WTC11 (cell line): Measurements from ENCODE around the gene NT5C1B. TPM values are rescaled to one million over a fixed set of nuclear protein-coding genes. Genes with fewer than 3 reads are reported as not detected.

Experiments used
- ATAC-seq: fragments of 200-7000 bp; cut with Tn5 transposase; 2 replicates; pipeline ENCODE4 v1.10.0; 2021; ENCODE audit warnings: mild to moderate bottlenecking, moderate library complexity
- CTCF ChIA-PET: fragments of 300-600 bp; sonication (Branson Sonifier 250); formaldehyde crosslinking; loops from one replicate; lab custom pipeline; 2021; ENCODE audit warnings: antibody characterized with exemption; lab: Charles Lee
- POLR2A ChIA-PET: fragments of 350-600 bp; sonication (Branson Sonifier 250); formaldehyde crosslinking; loops from one replicate; lab custom pipeline; 2021; ENCODE audit warnings: antibody characterized with exemption; lab: Charles Lee
- DNase-seq: peaks from one replicate; pipeline ENCODE4 v3.0.0; 2021; ENCODE audit warnings: low spot score
- H3K27ac Mint-ChIP-seq: 2 replicates; pipeline ENCODE4 v1.8.0; 2021; ENCODE audit warnings: mixed read lengths
- H3K27me3 Mint-ChIP-seq: 2 replicates; pipeline ENCODE4 v1.8.0; 2021; ENCODE audit warnings: low read depth, mild to moderate bottlenecking, moderate library complexity, mixed read lengths
- H3K36me3 Mint-ChIP-seq: 2 replicates; pipeline ENCODE4 v1.8.0; 2021; ENCODE audit warnings: mixed read lengths
- H3K4me1 Mint-ChIP-seq: 2 replicates; pipeline ENCODE4 v1.8.0; 2022; ENCODE audit warnings: mixed read lengths
- H3K4me3 Mint-ChIP-seq: 2 replicates; pipeline ENCODE4 v1.8.0; 2021; ENCODE audit warnings: mild to moderate bottlenecking, moderate library complexity, mixed read lengths
- H3K9me3 Mint-ChIP-seq: 2 replicates; pipeline ENCODE4 v1.8.0; 2021; ENCODE audit warnings: mixed read lengths
- CREB1 ChIP-seq: sonication (generic); formaldehyde crosslinking; IDR thresholded peaks from 2 replicates; pipeline ENCODE4 v1.8.0; 2023; ENCODE audit warnings: mild to moderate bottlenecking, missing genetic modification reagents
- CREM ChIP-seq: sonication (generic); formaldehyde crosslinking; IDR thresholded peaks from 2 replicates; pipeline ENCODE4 v1.8.1; 2022; ENCODE audit warnings: mild to moderate bottlenecking, missing genetic modification reagents, moderate library complexity
- E2F1 ChIP-seq: sonication (generic); formaldehyde crosslinking; IDR thresholded peaks from 2 replicates; pipeline ENCODE4 v1.8.0; 2022; ENCODE audit warnings: mild to moderate bottlenecking, missing genetic modification reagents
- ERG ChIP-seq: fragments of 250-450 bp; sonication (Bioruptor Pico); IDR thresholded peaks from 2 replicates; pipeline ENCODE4 v1.8.0; 2021; ENCODE audit warnings: mild to moderate bottlenecking
- ESRRA ChIP-seq: sonication (generic); formaldehyde crosslinking; IDR thresholded peaks from 2 replicates; pipeline ENCODE4 v1.8.1; 2022; ENCODE audit warnings: mild to moderate bottlenecking, missing genetic modification reagents, borderline replicate concordance
- FOXK1 ChIP-seq: sonication (generic); formaldehyde crosslinking; IDR thresholded peaks from 2 replicates; pipeline ENCODE4 v1.8.0; 2022; ENCODE audit warnings: mild to moderate bottlenecking, moderate library complexity, missing genetic modification reagents
- FOXP1 ChIP-seq: sonication (generic); formaldehyde crosslinking; IDR thresholded peaks from 2 replicates; pipeline ENCODE4 v1.8.0; 2022; ENCODE audit warnings: missing genetic modification reagents, mild to moderate bottlenecking, moderate library complexity, borderline replicate concordance
- GTF2I ChIP-seq: fragments of 250-450 bp; sonication (Bioruptor Pico); conservative IDR thresholded peaks from 2 replicates; pipeline ENCODE4 v1.4.0; 2021; ENCODE audit warnings: mild to moderate bottlenecking
- HMGA2 ChIP-seq: fragments of 250-450 bp; sonication (Bioruptor Pico); IDR thresholded peaks from 2 replicates; pipeline ENCODE4 v1.4.0; 2021; ENCODE audit warnings: mild to moderate bottlenecking, moderate library complexity
- MXD4 ChIP-seq: fragments of 250-450 bp; sonication (Bioruptor Pico); IDR thresholded peaks from 2 replicates; pipeline ENCODE4 v1.8.0; 2021; ENCODE audit warnings: mild to moderate bottlenecking, moderate library complexity, borderline replicate concordance
- NFATC4 ChIP-seq: fragments of 250-450 bp; sonication (Bioruptor Pico); IDR thresholded peaks from 2 replicates; pipeline ENCODE4 v1.9.0; 2021; ENCODE audit warnings: mild to moderate bottlenecking
- NFYB ChIP-seq: sonication (generic); formaldehyde crosslinking; conservative IDR thresholded peaks from 2 replicates; pipeline ENCODE4 v1.8.0; 2022; ENCODE audit warnings: low read depth, missing genetic modification reagents
- NR1H2 ChIP-seq: sonication (generic); formaldehyde crosslinking; IDR thresholded peaks from 2 replicates; pipeline ENCODE4 v1.9.0; 2021; ENCODE audit warnings: mild to moderate bottlenecking, moderate library complexity, missing genetic modification reagents
- SOX15 ChIP-seq: fragments of 250-450 bp; sonication (Bioruptor Pico); IDR thresholded peaks from 2 replicates; pipeline ENCODE4 v1.9.0; 2021; ENCODE audit warnings: mild to moderate bottlenecking
- ZNF263 ChIP-seq: sonication (generic); formaldehyde crosslinking; IDR thresholded peaks from 2 replicates; pipeline ENCODE4 v1.8.1; 2022; ENCODE audit warnings: low read depth, mild to moderate bottlenecking, moderate library complexity, missing genetic modification reagents
- ZNF396 ChIP-seq: fragments of 250-450 bp; sonication (Bioruptor Pico); IDR thresholded peaks from 2 replicates; pipeline ENCODE4 v1.8.0; 2021; ENCODE audit warnings: mild to moderate bottlenecking, moderate library complexity, borderline replicate concordance
- total RNA-seq: library from RNA; stranded (reverse); gene quantifications from 3 replicates; pipeline ENCODE4 v1.2.3, GENCODE V29; 2021
- TF ChIP-seq, protein P1 (sequence below): sonication (generic); formaldehyde crosslinking; IDR thresholded peaks from 2 replicates; pipeline ENCODE4 v1.8.0; 2022; ENCODE audit warnings: missing genetic modification reagents
- TF ChIP-seq, protein P2 (sequence below): sonication (generic); formaldehyde crosslinking; IDR thresholded peaks from 2 replicates; pipeline ENCODE4 v1.8.1; 2022; ENCODE audit warnings: missing genetic modification reagents, borderline replicate concordance
- TF ChIP-seq, protein P3 (sequence below): sonication (generic); formaldehyde crosslinking; IDR thresholded peaks from 2 replicates; pipeline ENCODE4 v1.8.1; 2022; ENCODE audit warnings: mild to moderate bottlenecking, missing genetic modification reagents, moderate library complexity, borderline replicate concordance

Gene NT5C1B
- total RNA-seq, 1 experiment from 2014 or later: not detected

- no peak for TF ChIP-seq FOXP1 (CRISPR knock-in tag)
- TF ChIP-seq, protein P1, sequence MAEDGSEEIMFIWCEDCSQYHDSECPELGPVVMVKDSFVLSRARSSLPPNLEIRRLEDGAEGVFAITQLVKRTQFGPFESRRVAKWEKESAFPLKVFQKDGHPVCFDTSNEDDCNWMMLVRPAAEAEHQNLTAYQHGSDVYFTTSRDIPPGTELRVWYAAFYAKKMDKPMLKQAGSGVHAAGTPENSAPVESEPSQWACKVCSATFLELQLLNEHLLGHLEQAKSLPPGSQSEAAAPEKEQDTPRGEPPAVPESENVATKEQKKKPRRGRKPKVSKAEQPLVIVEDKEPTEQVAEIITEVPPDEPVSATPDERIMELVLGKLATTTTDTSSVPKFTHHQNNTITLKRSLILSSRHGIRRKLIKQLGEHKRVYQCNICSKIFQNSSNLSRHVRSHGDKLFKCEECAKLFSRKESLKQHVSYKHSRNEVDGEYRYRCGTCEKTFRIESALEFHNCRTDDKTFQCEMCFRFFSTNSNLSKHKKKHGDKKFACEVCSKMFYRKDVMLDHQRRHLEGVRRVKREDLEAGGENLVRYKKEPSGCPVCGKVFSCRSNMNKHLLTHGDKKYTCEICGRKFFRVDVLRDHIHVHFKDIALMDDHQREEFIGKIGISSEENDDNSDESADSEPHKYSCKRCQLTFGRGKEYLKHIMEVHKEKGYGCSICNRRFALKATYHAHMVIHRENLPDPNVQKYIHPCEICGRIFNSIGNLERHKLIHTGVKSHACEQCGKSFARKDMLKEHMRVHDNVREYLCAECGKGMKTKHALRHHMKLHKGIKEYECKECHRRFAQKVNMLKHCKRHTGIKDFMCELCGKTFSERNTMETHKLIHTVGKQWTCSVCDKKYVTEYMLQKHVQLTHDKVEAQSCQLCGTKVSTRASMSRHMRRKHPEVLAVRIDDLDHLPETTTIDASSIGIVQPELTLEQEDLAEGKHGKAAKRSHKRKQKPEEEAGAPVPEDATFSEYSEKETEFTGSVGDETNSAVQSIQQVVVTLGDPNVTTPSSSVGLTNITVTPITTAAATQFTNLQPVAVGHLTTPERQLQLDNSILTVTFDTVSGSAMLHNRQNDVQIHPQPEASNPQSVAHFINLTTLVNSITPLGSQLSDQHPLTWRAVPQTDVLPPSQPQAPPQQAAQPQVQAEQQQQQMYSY (CRISPR knock-in tag): no peak
Observed at GRCh38 chr2:18611604-18612003, 22.2 kb upstream of the NT5C1B start (continued).

GRCh38 chr2:18611184-18611583, 21.8 kb upstream of the NT5C1B start:
- CTCF ChIA-PET: interaction anchor here (1.1 kb wide), 1 partner anchor 10 kb away, joined by 3 read pairs; no protein-coding TSS in a partner anchor
- no peak for DNase-seq

DNA sequence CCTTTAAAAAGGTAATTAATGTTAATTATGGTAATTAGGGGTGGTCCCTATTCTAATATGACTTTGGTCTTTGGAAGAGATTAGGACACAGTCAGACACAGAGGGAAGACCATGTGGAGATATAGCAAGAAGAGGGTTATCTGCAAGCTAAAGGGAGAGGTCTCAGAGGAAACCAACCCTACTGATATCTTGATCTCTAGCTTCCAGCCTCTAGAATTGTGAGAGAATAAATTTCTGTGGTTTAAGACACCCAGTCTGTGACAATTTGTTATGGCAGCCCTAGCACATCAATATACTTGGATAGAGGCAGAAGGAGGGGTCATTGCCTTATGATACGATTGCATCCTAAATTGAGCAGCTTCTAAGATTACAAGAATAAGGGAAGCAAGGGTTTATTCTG, 21.3 kb upstream of the NT5C1B start:
- no peak for DNase-seq
- no peaks in the 10 kb centered on the region; the same call in 1 of the 2 replicates for H3K4me1 Mint-ChIP-seq
- POLR2A ChIA-PET: no interaction called here
- H3K4me3 Mint-ChIP-seq: no peak overlapping the region
- no peak overlapping the region for H3K27ac Mint-ChIP-seq
- TF ChIP-seq ESRRA (CRISPR knock-in tag) (no peak), SOX15 (CRISPR knock-in tag) (no peak), FOXK1 (CRISPR knock-in tag) (no peak), CREM (CRISPR knock-in tag) (no peak), NFYB (CRISPR knock-in tag) (no peak), ERG (no peak), NR1H2 (CRISPR knock-in tag) (no peak), CREB1 (CRISPR knock-in tag) (no peak), ZNF263 (CRISPR knock-in tag) (no peak), ZNF396 (CRISPR knock-in tag) (no peak)
- TF ChIP-seq, protein P1 (CRISPR knock-in tag): no peak
- TF ChIP-seq, all 79 proteins: peak for 0
- Mint-ChIP-seq H3K9me3 (peaks cover 3% of the 10 kb centered on the region), H3K27me3 (no peaks in the 10 kb centered on the region), H3K36me3 (no peaks in the 10 kb centered on the region)
- CTCF ChIA-PET: interaction anchor here (1.1 kb wide), 1 partner anchor 9 kb away, joined by 3 read pairs; no protein-coding TSS in a partner anchor
- no peak for ATAC-seq

More at GRCh38 chr2:18611184-18611583, 21.8 kb upstream of the NT5C1B start:
- H3K4me1 Mint-ChIP-seq: no peaks in the 10 kb centered on the region; the same call in 1 of the 2 replicates
- H3K27me3 Mint-ChIP-seq: no peaks in the 10 kb centered on the region
- H3K9me3 Mint-ChIP-seq: peaks cover 4% of the 10 kb centered on the region
- POLR2A ChIA-PET: no interaction called here
- TF ChIP-seq E2F1 (CRISPR knock-in tag) (no peak), MXD4 (CRISPR knock-in tag) (no peak), NFYB (CRISPR knock-in tag) (no peak), HMGA2 (CRISPR knock-in tag) (no peak), GTF2I (no peak), NFATC4 (CRISPR knock-in tag) (no peak)
- TF ChIP-seq, protein P2, sequence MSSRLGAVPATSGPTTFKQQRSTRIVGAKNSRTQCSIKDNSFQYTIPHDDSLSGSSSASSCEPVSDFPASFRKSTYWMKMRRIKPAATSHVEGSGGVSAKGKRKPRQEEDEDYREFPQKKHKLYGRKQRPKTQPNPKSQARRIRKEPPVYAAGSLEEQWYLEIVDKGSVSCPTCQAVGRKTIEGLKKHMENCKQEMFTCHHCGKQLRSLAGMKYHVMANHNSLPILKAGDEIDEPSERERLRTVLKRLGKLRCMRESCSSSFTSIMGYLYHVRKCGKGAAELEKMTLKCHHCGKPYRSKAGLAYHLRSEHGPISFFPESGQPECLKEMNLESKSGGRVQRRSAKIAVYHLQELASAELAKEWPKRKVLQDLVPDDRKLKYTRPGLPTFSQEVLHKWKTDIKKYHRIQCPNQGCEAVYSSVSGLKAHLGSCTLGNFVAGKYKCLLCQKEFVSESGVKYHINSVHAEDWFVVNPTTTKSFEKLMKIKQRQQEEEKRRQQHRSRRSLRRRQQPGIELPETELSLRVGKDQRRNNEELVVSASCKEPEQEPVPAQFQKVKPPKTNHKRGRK (CRISPR knock-in tag): no peak
- TF ChIP-seq, protein P3, sequence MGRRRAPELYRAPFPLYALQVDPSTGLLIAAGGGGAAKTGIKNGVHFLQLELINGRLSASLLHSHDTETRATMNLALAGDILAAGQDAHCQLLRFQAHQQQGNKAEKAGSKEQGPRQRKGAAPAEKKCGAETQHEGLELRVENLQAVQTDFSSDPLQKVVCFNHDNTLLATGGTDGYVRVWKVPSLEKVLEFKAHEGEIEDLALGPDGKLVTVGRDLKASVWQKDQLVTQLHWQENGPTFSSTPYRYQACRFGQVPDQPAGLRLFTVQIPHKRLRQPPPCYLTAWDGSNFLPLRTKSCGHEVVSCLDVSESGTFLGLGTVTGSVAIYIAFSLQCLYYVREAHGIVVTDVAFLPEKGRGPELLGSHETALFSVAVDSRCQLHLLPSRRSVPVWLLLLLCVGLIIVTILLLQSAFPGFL: no peak
- H3K36me3 Mint-ChIP-seq: no peaks in the 10 kb centered on the region
- ATAC-seq: no peak; the same call in 1 of the 2 replicates
- no peak overlapping the region for H3K27ac Mint-ChIP-seq
- no peak overlapping the region for H3K4me3 Mint-ChIP-seq
